COLO668 (cell line): ENCODE data around the gene TMEM60.
"Not testable (repeated sequence)": the region's sequence is repeated elsewhere in the genome, so short reads cannot be mapped to it uniquely, and the experiment has no call there.

Experiments used
- DNase-seq: peaks from one replicate; lab custom pipeline; 2025; ENCODE audit not compliant: unreplicated experiment; lab: John Stamatoyannopoulos, UW

TMEM60 gene

DNA sequence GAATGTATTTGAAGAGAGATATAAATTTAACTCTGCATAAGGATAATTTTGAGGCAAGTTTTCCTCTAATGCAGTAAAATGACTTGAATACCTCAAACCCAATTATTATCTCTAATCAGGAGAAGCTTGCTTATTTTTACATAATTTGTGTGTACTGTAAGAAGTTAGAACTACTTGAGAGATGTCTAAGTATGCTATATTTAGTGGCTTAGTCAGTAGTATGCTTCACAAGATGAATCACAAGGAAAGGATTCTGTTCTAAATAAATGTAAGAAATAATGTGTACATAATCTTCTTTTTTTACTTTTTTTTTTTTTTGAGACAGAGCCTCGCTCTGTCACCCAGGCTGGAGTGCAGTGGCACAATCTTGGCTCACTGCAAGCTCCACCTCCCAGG is 14.1 kb upstream of the TMEM60 start:
- no peak for DNase-seq

DNA sequence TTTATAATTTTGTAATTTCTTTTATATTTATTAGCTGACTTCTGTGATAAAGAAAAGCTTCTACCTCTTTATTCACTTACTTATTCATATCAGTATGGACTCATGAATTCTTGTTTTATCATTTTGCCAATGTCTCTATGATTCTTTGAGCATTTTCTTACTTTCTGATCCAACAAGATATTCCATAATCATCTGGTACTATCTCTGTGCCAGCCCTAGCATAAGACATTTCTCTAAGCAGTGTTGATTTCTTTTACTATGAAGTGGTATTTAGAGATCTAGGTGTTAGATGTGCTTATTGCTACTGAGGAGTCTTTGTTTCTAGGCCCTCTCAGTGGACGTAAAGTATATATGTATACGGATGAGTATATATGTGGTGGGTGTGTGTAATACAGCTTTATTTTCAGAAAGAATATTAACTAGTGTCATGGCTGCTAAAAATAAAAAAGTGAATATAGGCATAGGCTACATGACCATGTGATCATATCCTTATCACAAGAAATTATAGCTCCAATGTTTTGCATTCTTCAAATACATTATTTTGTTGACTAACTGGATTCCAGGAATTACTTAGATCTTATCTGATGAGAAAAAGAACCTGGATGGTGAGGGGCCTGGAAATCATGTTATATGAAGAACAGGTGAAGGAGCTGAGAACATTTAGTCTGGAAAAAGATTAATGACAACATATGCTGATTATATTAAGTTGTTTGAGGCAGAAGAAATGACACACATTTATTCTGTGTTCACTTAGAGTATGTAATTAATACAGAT is 13.5 kb upstream of the TMEM60 start:
- no peak for DNase-seq

DNA sequence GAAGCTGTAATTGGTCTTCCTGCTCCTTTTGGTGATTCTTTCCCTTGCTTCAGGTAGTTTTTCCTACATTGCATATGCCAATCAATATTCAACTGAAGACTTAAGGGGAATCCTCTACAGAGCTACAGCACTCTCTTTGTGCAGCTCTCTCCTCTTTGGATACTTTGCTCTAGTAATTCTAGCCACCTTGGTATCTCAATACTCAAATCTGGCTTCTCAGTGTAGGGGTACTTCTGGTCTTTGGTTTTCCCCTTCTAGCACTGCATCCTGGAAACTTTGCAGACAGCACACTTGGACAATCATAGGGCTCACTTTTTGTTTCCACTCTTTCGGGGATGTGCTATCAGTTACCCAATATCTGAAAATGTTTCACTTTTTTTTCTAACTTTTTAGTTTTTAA is 10.3 kb upstream of the TMEM60 start:
- DNase-seq = no peak

DNA sequence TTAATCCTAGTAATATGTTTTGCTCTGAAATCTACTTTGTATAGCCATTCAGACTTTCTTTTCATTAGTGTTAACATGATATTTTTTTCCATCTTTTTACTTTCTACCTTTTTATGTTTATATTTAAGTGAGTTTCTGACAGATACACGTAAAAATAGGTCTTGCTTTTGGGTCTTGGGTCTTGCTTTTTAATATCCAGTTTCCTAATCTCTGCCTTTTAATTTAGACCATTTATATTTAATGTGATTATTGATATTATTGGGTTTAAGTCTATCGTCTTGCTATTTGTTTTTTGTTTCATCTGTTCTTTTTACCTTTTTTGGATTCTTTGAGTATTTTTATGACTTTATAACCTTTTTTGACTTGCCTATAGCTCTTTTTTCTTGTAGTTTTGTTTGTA is 8.2 kb upstream of the TMEM60 start:
- no peak for DNase-seq

DNA sequence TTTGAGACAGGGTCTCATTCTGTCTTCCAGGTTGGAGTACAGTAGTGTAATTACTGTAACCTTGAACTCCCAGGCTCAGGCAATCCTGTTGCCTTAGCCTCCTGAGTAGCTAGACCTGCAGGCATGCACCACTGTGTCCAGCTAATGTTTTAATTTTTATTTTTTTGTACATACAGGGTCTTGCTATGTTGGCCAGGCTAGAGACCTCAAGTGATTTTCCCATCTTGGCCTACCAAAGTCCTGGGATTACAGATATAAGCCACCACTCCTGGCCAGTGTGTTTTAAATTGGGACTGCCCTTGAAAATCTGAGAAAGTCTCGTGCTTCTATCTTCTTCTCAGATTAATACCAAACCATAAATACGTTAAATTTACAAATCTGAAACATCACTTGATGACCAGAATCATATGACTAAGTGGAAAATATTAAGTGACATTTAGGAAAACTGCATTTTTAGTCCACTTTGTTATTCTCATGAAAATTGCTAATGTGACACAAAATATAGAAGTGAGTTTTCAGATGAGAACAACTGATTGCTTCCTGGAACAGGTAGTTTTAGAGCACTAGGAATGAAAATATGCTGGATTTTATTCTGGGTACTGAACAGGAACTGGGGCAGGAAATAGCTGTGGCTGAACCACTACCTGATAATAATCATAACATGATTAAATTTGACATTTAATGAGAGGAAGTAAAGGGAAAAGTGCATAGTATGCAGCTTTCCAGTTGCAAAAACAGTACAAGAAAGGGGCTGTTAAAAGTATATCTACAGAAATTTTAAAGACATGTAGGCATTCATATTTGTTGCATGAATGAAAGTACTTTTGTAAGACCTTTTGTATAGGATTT is 4.5 kb upstream of the TMEM60 start:
- no peak for DNase-seq

DNA sequence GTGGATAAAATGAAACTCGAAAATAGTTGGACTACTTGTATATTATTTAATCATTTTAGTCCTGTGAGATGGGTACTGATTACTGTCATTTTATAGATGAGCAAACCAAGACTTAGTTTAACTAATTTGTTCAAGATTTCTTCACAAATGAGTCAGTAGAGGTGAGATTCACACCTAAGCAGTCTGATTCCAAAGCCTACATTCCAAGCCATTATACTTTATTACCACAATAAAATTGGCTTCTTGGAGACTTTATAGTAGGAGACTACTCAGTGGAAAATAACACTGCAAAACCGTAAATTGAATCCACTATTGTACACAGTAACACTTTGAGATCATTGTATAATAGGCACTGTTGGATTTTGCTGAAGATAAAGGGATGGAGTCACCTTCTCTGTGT is 2.5 kb upstream of the TMEM60 start:
- no peak for DNase-seq

DNA sequence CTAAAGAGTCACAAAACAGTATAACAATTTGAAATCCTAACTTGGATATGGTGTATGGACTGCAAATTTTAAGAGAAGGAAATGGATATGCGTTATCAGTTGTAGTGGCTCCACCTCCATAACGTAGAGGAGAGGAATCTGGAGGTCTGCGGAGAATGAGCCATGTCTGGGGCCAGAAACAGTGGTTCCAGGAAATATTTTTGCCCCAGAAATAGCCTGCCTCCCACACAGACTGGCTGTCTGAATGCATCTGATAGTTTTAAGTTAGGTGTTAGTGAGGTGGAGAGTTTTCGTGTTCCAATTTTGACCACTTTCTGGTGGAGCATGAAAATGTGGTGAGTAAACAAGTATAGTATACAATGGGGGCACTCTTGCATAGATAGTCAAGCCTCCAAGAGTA is 1.9 kb upstream of the TMEM60 start:
- no peak for DNase-seq

DNA sequence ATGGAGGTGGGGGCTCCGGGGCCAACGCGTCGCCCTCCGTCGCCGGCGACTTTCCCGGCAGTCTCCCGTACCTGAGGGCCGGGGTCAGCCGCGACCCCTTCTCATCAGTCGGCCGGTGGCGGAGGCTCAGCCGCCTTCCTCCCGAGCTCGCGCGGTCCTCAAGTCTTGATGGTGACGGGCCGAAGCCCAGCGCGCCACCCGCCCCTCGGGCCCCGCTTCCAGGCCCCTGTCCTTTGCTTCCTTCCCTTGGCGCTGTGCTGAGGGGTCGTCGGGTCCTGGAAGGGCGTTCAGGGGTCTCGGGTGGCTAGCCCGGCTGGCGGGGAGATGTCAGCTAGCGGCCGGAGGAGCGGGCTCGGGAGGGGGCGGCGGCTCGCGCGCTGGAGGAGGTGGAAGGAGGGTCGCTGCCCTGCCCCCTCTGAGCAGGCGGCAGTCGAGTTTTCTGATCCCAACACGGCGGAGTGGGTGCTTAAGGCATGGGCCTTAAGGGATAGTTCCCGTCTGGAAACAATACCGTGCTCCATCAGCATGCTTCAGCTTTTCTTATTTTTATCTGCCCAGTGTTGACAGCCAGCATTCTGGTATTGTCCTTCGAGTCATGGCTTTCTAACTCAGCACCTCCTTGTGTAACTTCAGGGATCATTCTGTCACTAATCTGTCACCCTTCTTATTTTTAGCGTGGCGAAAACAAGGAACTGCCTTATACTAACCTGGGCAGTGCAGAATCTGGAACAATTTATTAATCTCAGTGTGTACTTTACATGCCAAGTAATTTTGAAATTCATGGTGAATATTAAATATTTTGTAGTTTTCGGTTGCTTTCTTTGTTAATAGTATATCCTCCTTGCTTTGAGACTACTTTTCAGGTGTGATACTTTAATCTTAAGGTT is 1.1 kb upstream of the TMEM60 start:
- peak; percentile 53 for DNase-seq

DNA sequence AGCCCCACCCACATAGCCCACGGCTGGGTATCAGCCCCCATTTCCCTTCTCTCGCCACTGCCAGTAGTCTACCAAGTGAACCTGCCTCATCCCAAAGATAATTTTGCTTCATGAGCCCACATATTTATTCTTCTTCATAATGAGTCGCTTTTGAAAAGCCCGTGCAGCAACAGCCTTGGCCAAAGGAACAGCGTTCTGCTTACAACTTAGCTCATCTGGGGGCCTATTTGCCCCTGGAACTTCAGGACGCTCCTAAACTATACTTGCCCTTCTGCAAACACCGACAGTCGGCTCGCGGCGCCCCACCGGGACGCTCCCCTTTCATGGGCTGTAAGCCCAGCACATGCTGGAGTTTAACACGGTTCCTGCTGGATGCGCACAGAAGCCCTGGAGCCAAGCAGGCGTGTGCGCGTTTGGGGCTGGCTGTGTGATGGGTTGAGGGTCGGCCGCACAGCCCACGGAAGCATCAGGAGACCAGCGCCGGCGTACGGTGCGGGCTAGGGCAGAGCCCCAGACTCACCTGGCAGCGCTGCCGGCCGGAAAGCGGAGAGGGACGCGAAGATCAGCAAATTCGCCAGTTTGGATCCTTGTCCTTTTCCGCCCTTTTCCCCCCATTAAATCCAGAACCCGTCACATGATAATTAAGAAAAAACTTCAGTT is 370 bp downstream of the TMEM60 start:
- peak; percentile 63 for DNase-seq

DNA sequence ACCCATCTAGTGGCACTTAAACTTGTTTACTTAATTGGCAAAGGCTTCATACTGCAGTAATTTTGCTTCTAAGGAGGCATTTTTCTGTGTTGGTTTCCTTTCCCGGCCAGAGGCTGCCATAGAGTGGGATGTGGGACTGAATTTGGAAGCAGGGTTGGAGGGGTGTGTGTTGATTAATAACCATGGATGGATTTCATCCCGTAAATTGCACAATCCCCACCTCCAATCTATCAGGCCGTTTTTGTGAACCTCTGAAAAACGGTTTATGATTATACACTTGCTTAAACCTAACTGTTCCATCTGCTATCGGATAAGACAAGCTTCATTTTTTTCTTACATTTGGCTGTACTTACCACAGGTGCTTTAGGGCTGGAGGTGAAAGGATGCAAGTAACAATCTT is 1.3 kb downstream of the TMEM60 start:
- no peak for DNase-seq

DNA sequence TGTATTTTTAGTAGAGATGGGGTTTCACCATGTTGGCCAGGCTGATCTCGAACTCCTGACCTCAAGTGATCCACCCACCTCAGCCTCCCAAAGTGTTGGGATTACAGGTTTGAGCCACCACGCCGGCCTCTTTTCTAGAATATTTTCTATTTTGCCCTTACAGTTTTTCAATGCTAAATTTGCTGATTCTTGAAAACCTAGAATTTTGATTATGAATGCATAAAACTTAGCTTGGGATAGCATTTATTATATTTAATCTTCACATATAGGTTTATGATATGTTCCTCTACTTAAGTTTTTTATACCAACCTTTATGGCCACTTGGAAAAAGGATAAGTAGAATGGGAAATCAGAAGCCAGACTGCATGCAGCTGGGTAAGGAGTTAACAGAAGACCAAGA is 2.1 kb downstream of the TMEM60 start:
- DNase-seq = no peak

DNA sequence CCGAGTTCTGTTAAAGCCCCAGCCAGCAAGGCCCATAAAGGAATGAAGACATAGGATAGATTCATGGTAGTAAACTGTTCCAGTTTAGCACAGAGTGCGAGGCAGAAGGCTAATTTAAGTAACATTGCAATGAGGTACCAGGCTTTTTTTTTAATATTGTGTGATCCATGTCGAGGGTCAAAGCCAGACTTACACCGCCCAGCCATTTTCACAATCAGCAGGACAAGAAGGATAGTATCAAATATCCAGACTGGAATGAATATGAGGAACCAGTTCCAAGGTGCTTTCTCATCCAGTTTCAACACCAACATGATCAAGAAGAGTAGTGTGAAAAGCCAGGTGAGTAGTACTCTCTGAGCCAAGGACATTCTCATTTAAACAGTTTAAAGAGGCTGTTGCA is 4.2 kb downstream of the TMEM60 start:
- no peak for DNase-seq

DNA sequence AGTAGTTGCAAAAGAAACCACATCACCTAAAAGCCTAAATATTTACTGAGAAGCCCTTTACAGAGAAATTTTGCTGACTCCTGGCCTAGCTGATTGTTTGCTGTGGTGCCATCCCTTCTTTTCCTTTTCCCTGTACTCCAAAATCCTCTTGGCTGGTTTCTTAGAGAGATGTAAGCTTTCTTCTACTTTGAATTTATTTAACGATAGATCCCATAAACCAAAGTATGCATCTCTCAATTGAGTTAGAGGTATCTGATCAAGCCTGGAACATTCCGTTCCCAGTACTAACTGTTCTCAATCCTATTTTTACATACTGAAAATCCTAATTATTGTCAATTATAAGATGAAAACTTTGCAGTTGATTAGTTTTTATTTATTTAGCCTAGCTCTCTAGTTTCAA is 6.3 kb downstream of the TMEM60 start:
- DNase-seq = no peak

DNA sequence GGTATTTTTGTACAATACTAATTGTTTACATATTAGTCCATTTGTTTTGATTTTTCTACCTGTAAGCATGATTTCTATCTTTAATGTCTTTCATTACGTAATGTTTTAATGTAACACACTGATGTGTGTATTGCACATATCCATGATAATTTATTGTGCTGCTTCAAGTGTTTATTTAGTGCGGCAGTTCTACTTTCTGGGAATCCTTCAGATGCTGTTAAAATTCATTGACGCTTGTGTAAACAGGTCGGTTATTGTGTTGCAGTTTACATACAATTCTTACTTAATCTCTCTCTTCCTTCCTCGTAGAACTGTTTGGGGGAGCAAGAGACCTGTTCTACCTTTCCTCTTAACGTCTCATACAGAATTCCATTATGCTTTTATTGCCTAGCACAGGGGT is 6.9 kb downstream of the TMEM60 start:
- no peak for DNase-seq

DNA sequence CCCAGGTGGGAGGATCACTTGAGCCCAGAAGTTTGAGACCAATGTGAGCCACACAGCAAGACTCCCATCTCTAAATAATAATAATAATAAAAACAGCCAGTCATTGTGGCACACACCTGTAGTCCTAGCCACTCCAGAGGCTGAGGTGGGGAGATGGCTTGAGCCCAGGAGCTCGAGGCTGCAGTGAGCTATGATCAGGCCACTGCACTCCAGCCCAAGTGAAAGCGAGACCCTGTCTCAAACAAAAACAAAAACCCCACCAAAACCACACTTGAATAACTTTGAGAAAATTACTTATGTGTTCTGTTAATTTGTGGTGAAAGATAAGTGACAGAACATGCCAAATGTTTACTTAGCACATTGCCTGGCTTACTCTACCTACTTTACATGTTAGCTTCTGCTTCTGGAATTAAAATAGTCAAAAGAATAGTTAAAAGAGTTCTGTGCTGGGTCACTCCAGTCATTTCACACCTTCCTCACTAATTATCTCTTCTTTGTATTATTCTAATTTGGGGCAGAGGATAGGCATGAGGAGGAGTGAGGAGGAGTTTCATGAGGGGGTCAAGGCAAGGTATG is 9.8 kb downstream of the TMEM60 start:
- no peak for DNase-seq

DNA sequence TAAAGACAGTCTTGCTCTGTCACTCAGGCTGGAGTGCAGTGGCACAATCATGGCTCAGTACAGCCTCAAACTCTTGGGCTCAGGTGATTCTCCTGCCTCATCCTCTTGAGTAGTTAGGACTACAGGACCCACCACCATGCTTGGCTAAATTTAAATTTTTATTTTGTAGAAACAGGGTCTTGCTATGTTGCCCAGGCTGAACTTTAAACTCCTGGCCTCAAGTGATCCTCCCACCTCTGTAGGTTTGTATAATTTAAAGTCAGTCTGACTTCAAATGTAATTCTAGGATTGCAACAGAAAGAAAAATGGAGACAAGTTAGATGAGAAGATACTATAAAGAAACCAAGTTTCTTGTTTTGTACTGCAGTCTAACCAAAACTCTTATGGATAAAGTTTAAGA is 11.5 kb downstream of the TMEM60 start:
- DNase-seq = no peak

DNA sequence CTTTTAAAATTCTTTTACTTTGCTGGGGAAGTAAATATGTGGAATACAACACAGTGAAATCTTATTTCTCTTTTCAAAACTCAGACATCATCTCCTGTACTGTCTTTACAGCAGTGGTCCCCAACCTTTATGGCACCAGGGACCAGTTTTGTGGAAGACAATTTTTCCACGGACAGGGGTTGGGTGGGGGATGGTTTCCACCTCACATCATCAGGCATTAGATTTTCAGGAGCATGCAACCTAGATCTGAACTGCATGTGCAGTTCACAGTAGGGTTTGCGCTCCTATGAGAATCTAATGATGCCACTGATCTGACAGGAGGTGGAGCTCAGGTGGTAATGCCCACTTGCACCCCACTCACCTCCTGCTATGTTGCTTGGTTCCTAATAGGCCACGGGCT is 12.2 kb downstream of the TMEM60 start:
- no peak for DNase-seq

DNA sequence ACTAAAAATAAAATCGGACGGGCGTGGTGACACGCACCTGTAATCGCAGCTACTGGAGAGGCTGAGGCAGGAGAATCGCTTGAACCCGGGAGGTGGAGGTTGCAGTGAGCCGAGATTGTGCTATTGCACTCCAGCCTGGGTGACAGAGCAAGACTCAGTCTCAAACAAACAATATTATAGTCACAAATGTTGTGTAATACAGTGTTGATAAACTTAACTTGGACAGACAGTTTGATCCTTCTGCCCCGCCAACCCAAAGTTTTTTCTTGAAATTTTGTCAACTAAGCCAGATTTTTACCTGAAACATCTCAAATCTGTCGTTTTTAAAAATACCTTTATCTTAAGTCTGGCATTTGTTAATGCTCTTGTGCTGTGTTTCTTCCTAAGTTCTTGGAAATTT is 13.8 kb downstream of the TMEM60 start:
- not testable (repeated sequence) for DNase-seq

DNA sequence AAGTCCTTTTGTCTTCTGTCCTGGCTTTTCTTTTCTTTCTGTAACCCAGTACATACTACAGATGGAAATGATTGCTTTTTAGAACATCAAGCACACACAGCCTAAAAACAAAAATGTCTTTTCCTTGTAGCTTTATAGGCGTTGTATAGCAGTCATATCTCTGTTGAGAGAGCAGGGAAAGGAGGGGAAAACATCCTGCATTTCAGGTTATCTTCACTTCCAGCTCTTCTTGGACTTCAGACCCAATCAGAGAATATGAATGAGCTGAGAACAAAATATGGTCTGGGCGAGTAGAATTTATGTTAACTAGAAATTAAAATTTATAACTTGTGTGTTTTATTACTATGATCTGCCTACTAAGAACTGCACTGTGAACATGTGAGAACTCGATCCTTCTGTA is 14.7 kb downstream of the TMEM60 start:
- no peak for DNase-seq

DNA sequence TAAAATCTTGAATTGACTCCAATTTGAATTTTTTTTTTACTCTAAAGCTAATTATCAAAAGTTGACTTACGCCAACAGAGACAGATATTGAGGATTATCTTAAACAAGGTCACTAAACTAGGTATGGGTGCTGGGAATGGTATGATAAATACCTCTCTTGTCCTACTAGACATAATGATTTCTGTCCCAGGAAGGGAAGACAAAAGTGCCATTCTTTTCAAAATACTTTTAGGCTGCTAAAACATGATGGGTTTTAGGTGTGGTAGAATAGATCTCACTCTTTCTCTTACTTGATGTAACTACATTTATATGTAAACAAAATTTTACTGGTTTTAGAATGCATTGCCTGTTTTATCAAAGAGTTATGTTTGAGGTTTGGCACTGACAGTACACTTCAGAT is 15.1 kb downstream of the TMEM60 start:
- no peak for DNase-seq

DNA sequence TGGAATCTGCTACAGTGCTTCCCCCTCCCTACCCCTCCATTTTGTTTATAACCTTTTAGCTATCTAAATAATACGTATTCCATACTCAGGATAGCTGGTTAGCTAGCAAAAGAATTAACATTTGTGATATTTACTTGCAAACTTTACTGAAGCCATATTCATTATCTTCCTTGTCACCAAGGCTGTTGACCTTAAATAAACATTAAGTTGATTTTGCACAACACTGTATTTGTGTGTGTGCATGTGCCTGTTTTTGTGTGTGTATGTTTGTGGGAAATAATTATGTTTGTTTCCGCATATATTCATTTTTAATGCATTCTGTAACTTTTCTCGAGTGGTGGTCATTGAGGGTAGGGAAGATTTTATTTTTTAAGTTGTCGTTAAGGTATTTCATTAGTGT is 15.9 kb downstream of the TMEM60 start:
- no peak for DNase-seq
